Panc1 (cell line): ENCODE data around the gene C1orf216. TPM values are rescaled to one million over a fixed set of nuclear protein-coding genes. Genes with fewer than 3 reads are reported as not detected.

ENCODE experiments used
- ATAC-seq: fragments of 200-7000 bp; cut with Tn5 transposase; 2 replicates; pipeline ENCODE4 v1.9.1; 2020; ENCODE audit warnings: mild to moderate bottlenecking, moderate library complexity
- BruUV-seq: library from RNA; stranded (reverse); fragments of 400-500 nt; replicated peaks from 2 replicates; lab custom pipeline; 2021; lab: Mats Ljungman, UMichigan
- CTCF ChIA-PET: fragments of 300-600 bp; sonication (Branson Sonifier 250); formaldehyde crosslinking; loops from one replicate; lab custom pipeline; 2022; ENCODE audit warnings: antibody characterized with exemption; lab: Charles Lee
- POLR2A ChIA-PET: fragments of 300-600 bp; sonication (Branson Sonifier 250); formaldehyde crosslinking; loops from one replicate; lab custom pipeline; 2022; ENCODE audit warnings: antibody characterized with exemption; lab: Charles Lee
- DNase-seq: peaks from one replicate; pipeline ENCODE4 v3.0.0-alpha.2; 2010; ENCODE audit warnings: low read depth, low spot score
- H3K27ac ChIP-seq: 2 replicates; pipeline ENCODE4 v1.5.1; 2011; ENCODE audit warnings: mild to moderate bottlenecking, low read length, inconsistent platforms
- H3K27me3 ChIP-seq: fragments of 200-500 bp; sonication (Bioruptor generic); 2 replicates; pipeline ENCODE4 v1.6.0; 2014; ENCODE audit warnings: low read length, inconsistent platforms; ENCODE audit not compliant: control insufficient read depth, insufficient read depth
- H3K36me3 ChIP-seq: fragments of 200-500 bp; sonication (Bioruptor generic); 2 replicates; pipeline ENCODE4 v1.5.1; 2014; ENCODE audit warnings: inconsistent platforms, mild to moderate bottlenecking, low read length, moderate library complexity; ENCODE audit not compliant: control insufficient read depth, insufficient read depth
- H3K4me1 ChIP-seq: 2 replicates; pipeline ENCODE4 v1.5.1; 2011; ENCODE audit warnings: inconsistent platforms, mild to moderate bottlenecking, low read length, moderate library complexity; ENCODE audit not compliant: control insufficient read depth, insufficient read depth
- H3K4me3 ChIP-seq, 2 experiments: 2 replicates each; pipeline ENCODE4 v1.5.1; 2011 to 2012; ENCODE audit warnings: low read depth in 2 of 2, low read length in 2 of 2, mild to moderate bottlenecking in 2 of 2, inconsistent platforms in 1 of 2, moderate library complexity in 1 of 2
- H3K9me3 ChIP-seq: fragments of 200-500 bp; sonication (Bioruptor generic); 2 replicates; pipeline ENCODE4 v1.5.1; 2014; ENCODE audit warnings: low read depth, mild to moderate bottlenecking, inconsistent platforms, low read length, moderate library complexity; ENCODE audit not compliant: control insufficient read depth, insufficient read depth
- POLR2AphosphoS5 ChIP-seq: IDR thresholded peaks from 2 replicates; pipeline ENCODE4 v1.6.1; 2012; ENCODE audit warnings: mild to moderate bottlenecking, low read depth, low read length, moderate library complexity
- SIN3A ChIP-seq: IDR thresholded peaks from 2 replicates; pipeline ENCODE4 v1.6.1; 2012; ENCODE audit warnings: low read depth, mild to moderate bottlenecking, low read length, moderate library complexity, borderline replicate concordance; ENCODE audit not compliant: insufficient read depth
- TCF7L2 ChIP-seq: IDR thresholded peaks from 2 replicates; pipeline ENCODE4 v1.6.1; 2011; ENCODE audit warnings: mild to moderate bottlenecking, low read depth, low read length, inconsistent platforms
- in situ Hi-C: cut with HindIII; loops from 2 replicates; pipeline ENCODE4 v1.10.0; 2016; ENCODE audit warnings: low sequenced_read_pairs, low pct_unique_long_range_greater_than_20kb
- intact Hi-C: fragments of 100-400 bp; cut with micrococcal nuclease; formaldehyde crosslinking; loops from one replicate; pipeline ENCODE4 v1.10.0; 2022; ENCODE audit not compliant: unreplicated experiment
- total RNA-seq: library from RNA; stranded (reverse); gene quantifications from one replicate; pipeline ENCODE4 v1.2.1, GENCODE V29; 2021; ENCODE audit not compliant: unreplicated experiment
- TF ChIP-seq, protein P1 (sequence below): fragments of 450-650 bp; IDR thresholded peaks from 2 replicates; pipeline ENCODE4 v1.5.1; 2017; ENCODE audit warnings: mild to moderate bottlenecking
- TF ChIP-seq, protein P2 (sequence below), 2 experiments: IDR thresholded peaks; 2 replicates each; pipeline ENCODE4 v1.6.1; 2011 to 2012; ENCODE audit warnings: low read depth in 2 of 2, control low read depth in 1 of 2, low read length in 1 of 2, mild to moderate bottlenecking in 1 of 2, moderate library complexity in 1 of 2; ENCODE audit not compliant: insufficient read depth in 1 of 2

Gene C1orf216
- total RNA-seq, 1 experiment from 2014 or later: 28.0 TPM

DNA sequence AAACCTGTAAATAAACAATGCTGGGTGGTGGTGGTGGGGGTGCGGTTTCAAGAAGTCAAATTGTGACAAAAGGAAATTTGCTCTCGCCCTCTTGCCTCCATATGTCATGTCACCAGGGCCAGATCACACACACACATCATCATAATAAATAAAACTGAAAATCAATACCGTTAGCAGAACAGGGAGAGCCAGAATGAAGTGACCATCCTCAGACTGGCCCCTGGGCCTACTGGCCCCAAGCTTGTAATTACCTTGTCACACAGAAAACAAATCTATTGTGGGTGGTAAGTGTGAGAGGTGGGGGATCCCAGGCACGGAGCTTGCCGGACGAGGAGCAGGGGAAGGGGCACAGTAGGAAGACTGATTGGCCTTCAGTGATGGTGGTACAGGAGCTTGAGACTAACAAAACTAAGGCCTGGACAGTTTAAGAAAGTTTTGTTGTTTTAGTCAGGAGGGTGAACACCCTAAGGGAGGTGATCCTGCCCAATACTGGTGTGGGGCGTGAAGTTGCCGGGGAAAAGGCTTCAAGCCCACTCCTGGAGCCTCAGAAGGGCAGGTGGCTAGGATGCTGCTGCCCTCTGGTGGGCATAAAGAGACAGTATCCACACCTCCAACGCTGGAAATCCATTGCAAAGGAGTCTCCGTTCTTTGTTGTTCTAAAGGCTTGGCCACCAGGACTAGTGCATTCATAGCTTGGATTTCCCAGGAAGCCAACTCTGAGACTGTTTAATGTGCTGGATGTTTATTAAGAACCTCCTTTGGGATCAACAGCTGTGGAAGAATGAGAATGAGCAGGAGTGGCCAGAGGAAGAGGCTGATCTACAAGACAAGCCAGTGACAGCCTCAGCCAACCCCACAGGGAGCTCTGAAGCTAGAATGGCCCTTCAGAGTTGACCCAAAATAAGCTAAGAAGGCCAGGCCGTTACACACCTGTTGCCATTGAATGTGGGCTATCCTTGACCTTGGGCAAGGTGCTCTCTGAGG is 8.1 kb upstream of the C1orf216 start:
- ChIA-PET POLR2A (interaction anchor here (0.5 kb wide), 1 partner anchor 145 kb away, joined by 3 read pairs; no protein-coding TSS in a partner anchor), CTCF (interaction anchor here (0.6 to 1.3 kb wide), 6 partner anchors 11 to 158 kb away, joined by 3 to 6 read pairs (median 4); no protein-coding TSS in a partner anchor)
- BruUV-seq: no TSS peak
- TF ChIP-seq TCF7L2: no peak
- TF ChIP-seq, protein P1, sequence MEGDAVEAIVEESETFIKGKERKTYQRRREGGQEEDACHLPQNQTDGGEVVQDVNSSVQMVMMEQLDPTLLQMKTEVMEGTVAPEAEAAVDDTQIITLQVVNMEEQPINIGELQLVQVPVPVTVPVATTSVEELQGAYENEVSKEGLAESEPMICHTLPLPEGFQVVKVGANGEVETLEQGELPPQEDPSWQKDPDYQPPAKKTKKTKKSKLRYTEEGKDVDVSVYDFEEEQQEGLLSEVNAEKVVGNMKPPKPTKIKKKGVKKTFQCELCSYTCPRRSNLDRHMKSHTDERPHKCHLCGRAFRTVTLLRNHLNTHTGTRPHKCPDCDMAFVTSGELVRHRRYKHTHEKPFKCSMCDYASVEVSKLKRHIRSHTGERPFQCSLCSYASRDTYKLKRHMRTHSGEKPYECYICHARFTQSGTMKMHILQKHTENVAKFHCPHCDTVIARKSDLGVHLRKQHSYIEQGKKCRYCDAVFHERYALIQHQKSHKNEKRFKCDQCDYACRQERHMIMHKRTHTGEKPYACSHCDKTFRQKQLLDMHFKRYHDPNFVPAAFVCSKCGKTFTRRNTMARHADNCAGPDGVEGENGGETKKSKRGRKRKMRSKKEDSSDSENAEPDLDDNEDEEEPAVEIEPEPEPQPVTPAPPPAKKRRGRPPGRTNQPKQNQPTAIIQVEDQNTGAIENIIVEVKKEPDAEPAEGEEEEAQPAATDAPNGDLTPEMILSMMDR: peak; percentile 93
- no peak for TF ChIP-seq SIN3A
- no peak for TF ChIP-seq POLR2AphosphoS5
- TF ChIP-seq, protein P2, sequence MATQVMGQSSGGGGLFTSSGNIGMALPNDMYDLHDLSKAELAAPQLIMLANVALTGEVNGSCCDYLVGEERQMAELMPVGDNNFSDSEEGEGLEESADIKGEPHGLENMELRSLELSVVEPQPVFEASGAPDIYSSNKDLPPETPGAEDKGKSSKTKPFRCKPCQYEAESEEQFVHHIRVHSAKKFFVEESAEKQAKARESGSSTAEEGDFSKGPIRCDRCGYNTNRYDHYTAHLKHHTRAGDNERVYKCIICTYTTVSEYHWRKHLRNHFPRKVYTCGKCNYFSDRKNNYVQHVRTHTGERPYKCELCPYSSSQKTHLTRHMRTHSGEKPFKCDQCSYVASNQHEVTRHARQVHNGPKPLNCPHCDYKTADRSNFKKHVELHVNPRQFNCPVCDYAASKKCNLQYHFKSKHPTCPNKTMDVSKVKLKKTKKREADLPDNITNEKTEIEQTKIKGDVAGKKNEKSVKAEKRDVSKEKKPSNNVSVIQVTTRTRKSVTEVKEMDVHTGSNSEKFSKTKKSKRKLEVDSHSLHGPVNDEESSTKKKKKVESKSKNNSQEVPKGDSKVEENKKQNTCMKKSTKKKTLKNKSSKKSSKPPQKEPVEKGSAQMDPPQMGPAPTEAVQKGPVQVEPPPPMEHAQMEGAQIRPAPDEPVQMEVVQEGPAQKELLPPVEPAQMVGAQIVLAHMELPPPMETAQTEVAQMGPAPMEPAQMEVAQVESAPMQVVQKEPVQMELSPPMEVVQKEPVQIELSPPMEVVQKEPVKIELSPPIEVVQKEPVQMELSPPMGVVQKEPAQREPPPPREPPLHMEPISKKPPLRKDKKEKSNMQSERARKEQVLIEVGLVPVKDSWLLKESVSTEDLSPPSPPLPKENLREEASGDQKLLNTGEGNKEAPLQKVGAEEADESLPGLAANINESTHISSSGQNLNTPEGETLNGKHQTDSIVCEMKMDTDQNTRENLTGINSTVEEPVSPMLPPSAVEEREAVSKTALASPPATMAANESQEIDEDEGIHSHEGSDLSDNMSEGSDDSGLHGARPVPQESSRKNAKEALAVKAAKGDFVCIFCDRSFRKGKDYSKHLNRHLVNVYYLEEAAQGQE (IDR thresholded peaks at IDR 0.05; ENCODE audit: insufficient read depth in 1 of 2, low read depth in 2 of 2, low read length in 1 of 2): no peak
- no peak overlapping the region for H3K27ac ChIP-seq
- H3K27me3 ChIP-seq: no peaks in the 10 kb centered on the region
- no peak overlapping the region for H3K4me3 ChIP-seq
- ATAC-seq (peak; percentile 96), DNase-seq (no peak)
- H3K36me3 ChIP-seq: no peaks in the 10 kb centered on the region; the same call in 1 of the 2 replicates
- intact Hi-C loops: loop anchor here (1.0 kb wide), 1 partner anchor 157 kb away; no protein-coding TSS in a partner anchor
- no peaks in the 10 kb centered on the region for H3K9me3 ChIP-seq
- in situ Hi-C loops: no loop called here
- H3K4me1 ChIP-seq: no peaks in the 10 kb centered on the region

DNA sequence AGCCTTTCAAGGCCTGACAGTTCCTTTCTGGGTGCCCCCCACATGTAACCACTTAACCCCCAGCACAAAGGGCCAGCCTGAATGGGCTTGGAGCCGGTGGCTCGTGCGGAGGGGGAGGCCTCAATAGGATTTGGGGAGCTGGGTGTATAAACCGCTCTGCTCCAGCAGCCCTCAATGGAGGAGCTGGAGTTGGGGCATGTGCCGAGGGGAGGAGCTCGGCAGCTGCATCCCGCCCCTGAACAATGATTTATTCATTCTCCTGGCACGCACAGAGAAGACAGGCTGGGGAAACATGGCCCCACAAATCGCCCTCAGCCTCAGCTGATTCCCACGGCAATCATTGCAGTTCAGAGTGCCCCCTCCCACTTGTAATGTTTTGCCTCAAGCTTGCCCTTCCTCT is 6.9 kb upstream of the C1orf216 start:
- CTCF ChIA-PET: interaction anchor here (0.6 kb wide), 2 partner anchors 139 to 403 kb away, joined by 3 read pairs; no protein-coding TSS in a partner anchor
- no peak overlapping the region for H3K4me3 ChIP-seq
- in situ Hi-C loops (no loop called here), intact Hi-C loops (no loop called here)
- H3K9me3 ChIP-seq: no peaks in the 10 kb centered on the region
- ATAC-seq: no peak
- no TSS peak for BruUV-seq
- H3K36me3 ChIP-seq: no peaks in the 10 kb centered on the region
- TF ChIP-seq, protein P2 (IDR thresholded peaks at IDR 0.05; ENCODE audit: insufficient read depth in 1 of 2, low read depth in 2 of 2, low read length in 1 of 2): no peak
- TF ChIP-seq, protein P1: no peak
- TF ChIP-seq SIN3A: no peak
- TF ChIP-seq TCF7L2: no peak
- no peak for TF ChIP-seq POLR2AphosphoS5
- POLR2A ChIA-PET: no interaction called here
- H3K27me3 ChIP-seq: no peaks in the 10 kb centered on the region
- DNase-seq: no peak
- no peak overlapping the region for H3K27ac ChIP-seq
- H3K4me1 ChIP-seq: no peaks in the 10 kb centered on the region
